ENCODE measurements around the gene CLNS1A. TPM values are rescaled to one million over a fixed set of nuclear protein-coding genes. Genes with fewer than 3 reads are reported as not detected.
"Not testable (repeated sequence)": the region's sequence is repeated elsewhere in the genome, so short reads cannot be mapped to it uniquely, and the experiment has no call there.

Gene CLNS1A
- total RNA-seq, 2 donors from 2014 or later: 146 to 151 TPM

DNA sequence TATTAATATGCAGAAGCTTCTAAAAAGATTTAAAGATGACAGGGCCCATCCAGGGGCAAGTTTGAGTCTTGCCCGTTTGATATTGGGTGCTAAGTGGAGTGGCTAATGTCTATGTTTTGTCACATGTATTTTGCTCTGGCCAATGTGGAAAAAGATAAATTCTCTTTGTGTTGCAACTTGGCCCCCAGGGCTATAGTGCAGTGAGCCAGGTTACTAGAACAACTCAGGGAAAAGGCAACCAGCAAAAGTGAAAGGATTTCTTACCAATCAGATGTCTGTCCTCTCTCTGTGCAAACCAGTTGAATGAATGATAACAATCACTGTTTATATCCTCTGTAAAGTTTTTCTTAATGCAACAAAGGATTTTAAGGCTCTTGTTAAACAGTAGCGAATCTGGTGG lies 4.6 kb upstream of the CLNS1A start:
- no peaks in the 10 kb centered on the region for H3K4me1 ChIP-seq (ENCODE audit: control insufficient read depth, insufficient read depth, low read length)
- no peaks in the 10 kb centered on the region for H3K4me1 Mint-ChIP-seq
- H3K4me3 ChIP-seq (ENCODE audit: low read length): no peak overlapping the region
- H3K4me3 Mint-ChIP-seq: no peak overlapping the region
- no peak overlapping the region for H3K27ac ChIP-seq (ENCODE audit: low read depth, low read length)
- peaks cover 10% of the 10 kb centered on the region for H3K9me3 ChIP-seq (ENCODE audit: control insufficient read depth, low read length)
- peaks cover 15% of the 10 kb centered on the region for H3K9me3 Mint-ChIP-seq
- 80 to 95% methylated on average over 1 to 2 of the region's 2 CpGs for WGBS, 2 experiments (ENCODE audit: insufficient coverage in 1 of 2, insufficient read length in 1 of 2)
- H3K36me3 ChIP-seq (ENCODE audit: control insufficient read depth, insufficient read depth, low read length): no peaks in the 10 kb centered on the region
- TF ChIP-seq, protein P1, sequence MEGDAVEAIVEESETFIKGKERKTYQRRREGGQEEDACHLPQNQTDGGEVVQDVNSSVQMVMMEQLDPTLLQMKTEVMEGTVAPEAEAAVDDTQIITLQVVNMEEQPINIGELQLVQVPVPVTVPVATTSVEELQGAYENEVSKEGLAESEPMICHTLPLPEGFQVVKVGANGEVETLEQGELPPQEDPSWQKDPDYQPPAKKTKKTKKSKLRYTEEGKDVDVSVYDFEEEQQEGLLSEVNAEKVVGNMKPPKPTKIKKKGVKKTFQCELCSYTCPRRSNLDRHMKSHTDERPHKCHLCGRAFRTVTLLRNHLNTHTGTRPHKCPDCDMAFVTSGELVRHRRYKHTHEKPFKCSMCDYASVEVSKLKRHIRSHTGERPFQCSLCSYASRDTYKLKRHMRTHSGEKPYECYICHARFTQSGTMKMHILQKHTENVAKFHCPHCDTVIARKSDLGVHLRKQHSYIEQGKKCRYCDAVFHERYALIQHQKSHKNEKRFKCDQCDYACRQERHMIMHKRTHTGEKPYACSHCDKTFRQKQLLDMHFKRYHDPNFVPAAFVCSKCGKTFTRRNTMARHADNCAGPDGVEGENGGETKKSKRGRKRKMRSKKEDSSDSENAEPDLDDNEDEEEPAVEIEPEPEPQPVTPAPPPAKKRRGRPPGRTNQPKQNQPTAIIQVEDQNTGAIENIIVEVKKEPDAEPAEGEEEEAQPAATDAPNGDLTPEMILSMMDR (conservative IDR thresholded peaks at IDR 0.05): no peak
- no peak overlapping the region for H3K27ac Mint-ChIP-seq
- H3K9ac ChIP-seq (ENCODE audit: extremely low read depth, low read length, poor library complexity, severe bottlenecking): no peak overlapping the region
- peaks cover 3% of the 10 kb centered on the region for H3K27me3 Mint-ChIP-seq (ENCODE audit: insufficient read depth)
- no peaks in the 10 kb centered on the region for H3K27me3 ChIP-seq (ENCODE audit: control insufficient read depth, insufficient read depth, low read length, poor library complexity, severe bottlenecking)
- no peaks in the 10 kb centered on the region for H3K36me3 Mint-ChIP-seq (ENCODE audit: low read depth)
- no peak for DNase-seq

DNA sequence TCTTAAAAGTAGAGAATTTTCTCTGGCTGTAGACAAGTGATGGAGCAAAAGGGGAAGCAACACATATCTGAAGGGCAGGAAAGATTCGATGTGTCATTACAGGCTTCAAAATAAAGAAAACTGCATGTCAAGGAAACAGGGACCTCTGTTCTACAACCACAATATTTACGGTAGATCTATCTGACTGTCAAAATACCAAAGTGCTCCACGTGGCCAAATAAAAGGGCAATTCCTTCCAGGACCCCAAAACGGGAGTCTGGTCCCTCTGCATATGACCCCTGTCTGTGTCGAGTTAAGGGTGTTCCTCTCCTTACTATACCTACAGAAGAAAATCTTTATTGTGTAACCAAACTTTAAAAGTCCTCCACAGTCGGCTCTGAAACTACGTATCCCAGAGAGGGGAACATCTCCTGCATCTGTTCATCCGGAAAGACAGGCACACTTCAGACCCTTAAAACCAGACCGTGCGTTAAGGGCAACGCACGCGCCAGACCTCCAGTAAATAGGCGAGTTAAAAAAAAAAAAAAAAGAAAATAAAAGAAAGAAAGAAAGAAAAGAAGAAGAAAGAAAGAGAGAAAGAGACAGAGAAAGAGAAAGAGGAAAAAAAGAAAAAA lies 756 bp downstream of the CLNS1A start:
- no peak for DNase-seq
- H3K4me1 ChIP-seq (ENCODE audit: control insufficient read depth, insufficient read depth, low read length): no peaks in the 10 kb centered on the region
- H3K4me3 ChIP-seq (ENCODE audit: low read length): peak overlapping the region; percentile 96
- Mint-ChIP-seq H3K27me3 (ENCODE audit: insufficient read depth) (peaks cover 3% of the 10 kb centered on the region), H3K4me1 (peaks cover 9% of the 10 kb centered on the region), H3K36me3 (ENCODE audit: low read depth) (peaks cover 30% of the 10 kb centered on the region), H3K9me3 (peaks cover 15% of the 10 kb centered on the region), H3K4me3 (peak overlapping the region; percentile 88), H3K27ac (peak overlapping the region; percentile 96)
- WGBS, 2 experiments (ENCODE audit: insufficient coverage in 1 of 2, insufficient read length in 1 of 2): 9 to 14% methylated on average over 5 to 14 of the region's 14 CpGs
- no peak overlapping the region for H3K27ac ChIP-seq (ENCODE audit: low read depth, low read length)
- H3K27me3 ChIP-seq (ENCODE audit: control insufficient read depth, insufficient read depth, low read length, poor library complexity, severe bottlenecking): no peaks in the 10 kb centered on the region
- peaks cover 10% of the 10 kb centered on the region for H3K9me3 ChIP-seq (ENCODE audit: control insufficient read depth, low read length)
- TF ChIP-seq, protein P1 (conservative IDR thresholded peaks at IDR 0.05): no peak
- peaks cover 25% of the 10 kb centered on the region for H3K36me3 ChIP-seq (ENCODE audit: control insufficient read depth, insufficient read depth, low read length)
- peak overlapping the region; percentile 67 for H3K9ac ChIP-seq (ENCODE audit: extremely low read depth, low read length, poor library complexity, severe bottlenecking)

DNA sequence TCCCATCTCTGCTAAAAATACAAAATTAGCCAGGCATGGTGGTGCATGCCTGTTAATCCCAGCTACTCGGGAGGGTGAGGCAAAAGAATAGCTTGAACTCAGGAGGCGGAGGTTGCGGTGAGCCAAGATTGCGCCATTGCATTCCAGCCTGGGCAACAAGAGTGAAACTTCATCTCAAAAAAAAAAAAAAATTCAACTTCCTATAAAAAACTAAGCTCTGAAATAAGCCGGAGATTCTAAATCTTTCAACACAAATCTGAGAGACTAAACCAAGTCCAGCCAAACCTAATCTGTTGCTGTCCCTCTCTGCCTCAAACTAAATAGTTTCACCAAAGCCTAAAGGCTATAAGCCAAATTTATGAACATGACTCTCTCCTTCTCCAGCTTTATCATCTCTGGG lies 3.7 kb downstream of the CLNS1A start:
- H3K4me1 ChIP-seq (ENCODE audit: control insufficient read depth, insufficient read depth, low read length); H3K4me1 Mint-ChIP-seq; H3K27ac Mint-ChIP-seq; H3K9ac ChIP-seq (ENCODE audit: extremely low read depth, low read length, poor library complexity, severe bottlenecking); H3K27me3 ChIP-seq (ENCODE audit: control insufficient read depth, insufficient read depth, low read length, poor library complexity, severe bottlenecking); H3K9me3 ChIP-seq (ENCODE audit: control insufficient read depth, low read length); H3K27me3 Mint-ChIP-seq (ENCODE audit: insufficient read depth); H3K27ac ChIP-seq (ENCODE audit: low read depth, low read length); H3K4me3 Mint-ChIP-seq; H3K9me3 Mint-ChIP-seq; DNase-seq; H3K4me3 ChIP-seq (ENCODE audit: low read length): not testable (repeated sequence)
- peaks cover 34% of the 10 kb centered on the region for H3K36me3 Mint-ChIP-seq (ENCODE audit: low read depth)
- H3K36me3 ChIP-seq (ENCODE audit: control insufficient read depth, insufficient read depth, low read length): peaks cover 31% of the 10 kb centered on the region
- WGBS, 2 experiments (ENCODE audit: insufficient coverage in 1 of 2, insufficient read length in 1 of 2): 94 to 96% methylated on average over 5 of the region's 5 CpGs
